ENCODE results near the gene FAM217A. TPM values are rescaled to one million over a fixed set of nuclear protein-coding genes. Genes with fewer than 3 reads are reported as not detected.
"Not testable (repeated sequence)": the region's sequence is repeated elsewhere in the genome, so short reads cannot be mapped to it uniquely, and the experiment has no call there.

Gene FAM217A
- not detected in 2 replicates for total RNA-seq (2014; rRNA removed; shearing (Covaris generic))
- polyA plus RNA-seq (2015; cell fraction: cytosol; rRNA removed) = not detected in 2 replicates
- not detected in 2 replicates for polyA plus RNA-seq (2015; cell fraction: nucleus; rRNA removed)

- DNase-seq (ENCODE audit: low read depth) = no peak
Observed at GRCh38 chr6:4078691-4079471, at the start of gene FAM217A. TSS of gene FAM217A (minus strand) at chr6:4079137. CDS start at chr6:4077414, 1,723 bp downstream.

GRCh38 chr6:4128072-4128471 lies 49.1 kb upstream of the FAM217A start:
- DNase-seq (ENCODE audit: low read depth) = no peak

- peak; percentile 90 for DNase-seq (ENCODE audit: low read depth)
Observed at GRCh38 chr6:4125933-4126864, 47.3 kb upstream of the FAM217A start.

GRCh38 chr6:4125500-4125899 lies 46.6 kb upstream of the FAM217A start:
- no peak for DNase-seq (ENCODE audit: low read depth)

GRCh38 chr6:4124351-4124750 lies 45.4 kb upstream of the FAM217A start:
- no peak for DNase-seq (ENCODE audit: low read depth)

- DNase-seq (ENCODE audit: low read depth) = no peak
Observed at GRCh38 chr6:4115741-4116140, 36.8 kb upstream of the FAM217A start.

GRCh38 chr6:4114123-4114522 lies 35.2 kb upstream of the FAM217A start:
- DNase-seq (ENCODE audit: low read depth) = no peak

GRCh38 chr6:4113649-4114048 lies 34.7 kb upstream of the FAM217A start:
- no peak for DNase-seq (ENCODE audit: low read depth)

- DNase-seq (ENCODE audit: low read depth) = no peak
Observed at GRCh38 chr6:4112366-4112765, 33.4 kb upstream of the FAM217A start.

GRCh38 chr6:4109363-4109815 lies 30.5 kb upstream of the FAM217A start:
- peak; percentile 37 for DNase-seq (ENCODE audit: low read depth)

- DNase-seq (ENCODE audit: low read depth) = no peak
Observed at GRCh38 chr6:4108561-4109093, 29.7 kb upstream of the FAM217A start.

- no peak for DNase-seq (ENCODE audit: low read depth)
Observed at GRCh38 chr6:4107873-4108272, 28.9 kb upstream of the FAM217A start.

- no peak for DNase-seq (ENCODE audit: low read depth)
Observed at GRCh38 chr6:4105980-4106536, 27.1 kb upstream of the FAM217A start.

- DNase-seq (ENCODE audit: low read depth) = peak; percentile 23
Observed at GRCh38 chr6:4103929-4104328, 25.0 kb upstream of the FAM217A start.

- DNase-seq (ENCODE audit: low read depth) = no peak
Observed at GRCh38 chr6:4102687-4103244, 23.8 kb upstream of the FAM217A start.

GRCh38 chr6:4101298-4101697 lies 22.4 kb upstream of the FAM217A start:
- no peak for DNase-seq (ENCODE audit: low read depth)

- no peak for DNase-seq (ENCODE audit: low read depth)
Observed at GRCh38 chr6:4100655-4101054, 21.7 kb upstream of the FAM217A start.

- no peak for DNase-seq (ENCODE audit: low read depth)
Observed at GRCh38 chr6:4093288-4093687, 14.4 kb upstream of the FAM217A start.

- no peak for DNase-seq (ENCODE audit: low read depth)
Observed at GRCh38 chr6:4091941-4092340, 13.0 kb upstream of the FAM217A start.

- DNase-seq (ENCODE audit: low read depth) = not testable (repeated sequence)
Observed at GRCh38 chr6:4090043-4090442, 11.1 kb upstream of the FAM217A start.

GRCh38 chr6:4088704-4089103 lies 9.8 kb upstream of the FAM217A start:
- no peak for DNase-seq (ENCODE audit: low read depth)

Measured in HT1080 (cell line).